Mucosa of rectum (tissue), 2 donors: ENCODE data around the gene AQP12A.

Experiments
- H3K27ac ChIP-seq, 2 donors: one replicate each; pipeline ENCODE4 v1.7.0; 2013; ENCODE audit warnings: inconsistent platforms in 2 of 2, low read depth in 2 of 2, low read length in 2 of 2
- H3K27me3 ChIP-seq, 2 donors: one replicate each; pipeline ENCODE4 v1.7.0; 2013; ENCODE audit warnings: low read length in 2 of 2; ENCODE audit not compliant: control insufficient read depth in 2 of 2, insufficient read depth in 2 of 2
- H3K36me3 ChIP-seq, 2 donors: one replicate each; pipeline ENCODE4 v1.7.0; 2013; ENCODE audit warnings: low read length in 2 of 2; ENCODE audit not compliant: control insufficient read depth in 2 of 2, insufficient read depth in 2 of 2
- H3K4me1 ChIP-seq, 2 donors: one replicate each; pipeline ENCODE4 v1.7.0; 2013; ENCODE audit warnings: low read length in 2 of 2, mild to moderate bottlenecking in 1 of 2; ENCODE audit not compliant: control insufficient read depth in 2 of 2, insufficient read depth in 2 of 2
- H3K4me3 ChIP-seq, 2 donors: one replicate each; pipeline ENCODE4 v1.7.0; 2013; ENCODE audit warnings: low read length in 2 of 2
- H3K9ac ChIP-seq, 2 donors: one replicate each; pipeline ENCODE4 v1.7.0; 2013; ENCODE audit warnings: low read length in 2 of 2, low read depth in 1 of 2, mild to moderate bottlenecking in 1 of 2
- H3K9me3 ChIP-seq, 2 donors: one replicate each; pipeline ENCODE4 v1.7.0; 2013; ENCODE audit warnings: low read length in 2 of 2; ENCODE audit not compliant: control insufficient read depth in 2 of 2
- donor health status: healthy.
- donor health status: Normal muscosa, but diverticular disease.

The AQP12A gene

GRCh38 chr2:240716130-240716798 is 24.6 kb downstream of the AQP12A start:
- Histone ChIP-seq H3K9ac (no peak overlapping the region), H3K9me3 (no peaks in the 10 kb centered on the region), H3K27me3 (no peaks in the 10 kb centered on the region), H3K4me3 (no peak overlapping the region), H3K27ac (no peak overlapping the region), H3K36me3 (no peaks in the 10 kb centered on the region), H3K4me1 (no peaks in the 10 kb centered on the region)

- Histone ChIP-seq H3K9ac (no peak overlapping the region), H3K4me3 (no peak overlapping the region), H3K27me3 (no peaks in the 10 kb centered on the region), H3K4me1 (no peaks in the 10 kb centered on the region), H3K36me3 (no peaks in the 10 kb centered on the region), H3K9me3 (no peaks in the 10 kb centered on the region), H3K27ac (no peak overlapping the region)
These were observed 25.5 kb downstream of the AQP12A start for GRCh38 chr2:240717181-240717641.

- Histone ChIP-seq H3K4me1 (no peaks in the 10 kb centered on the region), H3K9me3 (no peaks in the 10 kb centered on the region), H3K4me3 (no peak overlapping the region), H3K36me3 (no peaks in the 10 kb centered on the region), H3K27me3 (no peaks in the 10 kb centered on the region), H3K27ac (no peak overlapping the region), H3K9ac (no peak overlapping the region)
These were observed 26.3 kb downstream of the AQP12A start for GRCh38 chr2:240717681-240718581.

- no peaks in the 10 kb centered on the region for H3K36me3 ChIP-seq
- H3K9ac ChIP-seq = no peak overlapping the region
- H3K27me3 ChIP-seq = no peaks in the 10 kb centered on the region
- H3K4me3 ChIP-seq = no peak overlapping the region
- H3K27ac ChIP-seq = no peak overlapping the region
- no peaks in the 10 kb centered on the region for H3K9me3 ChIP-seq
- no peaks in the 10 kb centered on the region for H3K4me1 ChIP-seq
These were observed 27.3 kb downstream of the AQP12A start for GRCh38 chr2:240718896-240719490.

GRCh38 chr2:240719676-240720545 is 28.2 kb downstream of the AQP12A start:
- Histone ChIP-seq H3K9me3 (no peaks in the 10 kb centered on the region), H3K4me3 (no peak overlapping the region), H3K27me3 (no peaks in the 10 kb centered on the region), H3K36me3 (no peaks in the 10 kb centered on the region), H3K4me1 (no peaks in the 10 kb centered on the region), H3K9ac (no peak overlapping the region), H3K27ac (no peak overlapping the region)

GRCh38 chr2:240720686-240721595 is 29.3 kb downstream of the AQP12A start:
- H3K27ac ChIP-seq = no peak overlapping the region
- H3K27me3 ChIP-seq = no peaks in the 10 kb centered on the region
- no peaks in the 10 kb centered on the region for H3K4me1 ChIP-seq
- H3K4me3 ChIP-seq = no peak overlapping the region
- H3K36me3 ChIP-seq = no peaks in the 10 kb centered on the region
- no peaks in the 10 kb centered on the region for H3K9me3 ChIP-seq
- H3K9ac ChIP-seq = no peak overlapping the region

- H3K27me3 ChIP-seq = no peaks in the 10 kb centered on the region
- no peaks in the 10 kb centered on the region for H3K9me3 ChIP-seq
- no peak overlapping the region for H3K9ac ChIP-seq
- no peak overlapping the region for H3K27ac ChIP-seq
- H3K4me3 ChIP-seq = no peak overlapping the region
- no peaks in the 10 kb centered on the region for H3K4me1 ChIP-seq
- H3K36me3 ChIP-seq = no peaks in the 10 kb centered on the region
These were observed 30.0 kb downstream of the AQP12A start for GRCh38 chr2:240721596-240722180.

GRCh38 chr2:240722376-240722775 is 30.7 kb downstream of the AQP12A start:
- Histone ChIP-seq H3K27ac (no peak overlapping the region), H3K9me3 (no peaks in the 10 kb centered on the region), H3K36me3 (no peaks in the 10 kb centered on the region), H3K9ac (no peak overlapping the region), H3K4me1 (no peaks in the 10 kb centered on the region), H3K4me3 (no peak overlapping the region), H3K27me3 (no peaks in the 10 kb centered on the region)
